ENCODE data around the gene MMAA. TPM values are rescaled to one million over a fixed set of nuclear protein-coding genes. Genes with fewer than 3 reads are reported as not detected.
"Not testable (repeated sequence)": the region's sequence is repeated elsewhere in the genome, so short reads cannot be mapped to it uniquely, and the experiment has no call there.

Gene MMAA
- polyA plus RNA-seq, 3 donors, result 2.1 to 4.0 (median 2.5) TPM

GRCh38 chr4:145635630-145636029 lies 16.4 kb downstream of the MMAA start:
- Histone ChIP-seq H3K27me3 (ENCODE audit: control insufficient read depth in 2 of 2, insufficient read depth in 2 of 2, low read length in 2 of 2) (no peaks in the 10 kb centered on the region), H4K20me1 (ENCODE audit: insufficient read depth, low read length) (no peaks in the 10 kb centered on the region), H3K9me3 (replicated peaks in 1 of 2; ENCODE audit: control insufficient read depth in 1 of 2, insufficient read depth in 1 of 2, low read length in 2 of 2) (no peaks in the 10 kb centered on the region), H3K4me3 (replicated peaks in 1 of 3; ENCODE audit: low read depth in 2 of 3, low read length in 3 of 3) (no peak overlapping the region), H3K4me1 (ENCODE audit: control insufficient read depth in 1 of 2, insufficient read depth in 2 of 2, low read length in 2 of 2) (no peaks in the 10 kb centered on the region), H2AFZ (ENCODE audit: insufficient read depth, low read depth, low read length, poor library complexity, severe bottlenecking) (no peak overlapping the region), H3K79me2 (ENCODE audit: insufficient read depth, low read length) (no peaks in the 10 kb centered on the region), H3K27ac (ENCODE audit: low read depth in 1 of 2, low read length in 2 of 2) (no peak overlapping the region), H3K4me2 (replicated peaks; ENCODE audit: extremely low read depth, low read length, poor library complexity, severe bottlenecking) (no peak overlapping the region), H3K36me3 (replicated peaks in 1 of 2; ENCODE audit: control insufficient read depth in 1 of 2, insufficient read depth in 2 of 2, low read length in 2 of 2) (peaks cover 11 to 30% of the 10 kb centered on the region in 2 donors), H3K9ac (ENCODE audit: insufficient read depth, low read length, poor library complexity, severe bottlenecking) (no peak overlapping the region)
- no peaks in the 10 kb centered on the region for H3K9me3 Mint-ChIP-seq
- H3K36me3 Mint-ChIP-seq, result peaks cover 17 to 26% of the 10 kb centered on the region in 2 donors
- peaks cover 0 to 2% (median 0%) of the 10 kb centered on the region in 3 donors for H3K27me3 Mint-ChIP-seq (ENCODE audit: low read depth in 3 of 3)
- intact Hi-C loops (cut with micrococcal nuclease), result no loop called here
- H3K27ac Mint-ChIP-seq, result no peak overlapping the region
- H3K4me3 Mint-ChIP-seq, result no peak overlapping the region
- no peak for TF ChIP-seq CTCF (IDR thresholded peaks at IDR 0.05)
- no peak for DNase-seq
- peaks cover 2% of the 10 kb centered on the region for H3K4me1 Mint-ChIP-seq

GRCh38 chr4:145639186-145639698 lies 20.1 kb downstream of the MMAA start:
- no peak for DNase-seq
- TF ChIP-seq CTCF (IDR thresholded peaks at IDR 0.05), result no peak
- Mint-ChIP-seq H3K27ac (no peak overlapping the region), H3K36me3 (peaks cover 30 to 33% of the 10 kb centered on the region in 2 donors), H3K4me3 (no peak overlapping the region), H3K4me1 (no peaks in the 10 kb centered on the region), H3K9me3 (no peaks in the 10 kb centered on the region), H3K27me3 (ENCODE audit: low read depth in 3 of 3) (no peaks in the 10 kb centered on the region)
- Histone ChIP-seq H3K79me2 (ENCODE audit: insufficient read depth, low read length) (no peaks in the 10 kb centered on the region), H3K9ac (ENCODE audit: insufficient read depth, low read length, poor library complexity, severe bottlenecking) (no peak overlapping the region), H3K4me3 (replicated peaks in 1 of 3; ENCODE audit: low read depth in 2 of 3, low read length in 3 of 3) (no peak overlapping the region), H4K20me1 (ENCODE audit: insufficient read depth, low read length) (no peaks in the 10 kb centered on the region), H3K36me3 (replicated peaks in 1 of 2; ENCODE audit: control insufficient read depth in 1 of 2, insufficient read depth in 2 of 2, low read length in 2 of 2) (peaks cover 14 to 51% of the 10 kb centered on the region in 2 donors), H3K4me1 (ENCODE audit: control insufficient read depth in 1 of 2, insufficient read depth in 2 of 2, low read length in 2 of 2) (no peaks in the 10 kb centered on the region), H3K9me3 (replicated peaks in 1 of 2; ENCODE audit: control insufficient read depth in 1 of 2, insufficient read depth in 1 of 2, low read length in 2 of 2) (no peaks in the 10 kb centered on the region), H2AFZ (ENCODE audit: insufficient read depth, low read depth, low read length, poor library complexity, severe bottlenecking) (no peak overlapping the region), H3K4me2 (replicated peaks; ENCODE audit: extremely low read depth, low read length, poor library complexity, severe bottlenecking) (no peak overlapping the region), H3K27ac (ENCODE audit: low read depth in 1 of 2, low read length in 2 of 2) (no peak overlapping the region), H3K27me3 (ENCODE audit: control insufficient read depth in 2 of 2, insufficient read depth in 2 of 2, low read length in 2 of 2) (no peaks in the 10 kb centered on the region)
- intact Hi-C loops (cut with micrococcal nuclease), result no loop called here
- WGBS (ENCODE audit: insufficient coverage), result no CpG with 5 or more reads among the region's 6 CpGs

GRCh38 chr4:145640236-145640635 lies 21.1 kb downstream of the MMAA start:
- H3K27ac ChIP-seq (ENCODE audit: low read depth in 1 of 2, low read length in 2 of 2); H2AFZ ChIP-seq (ENCODE audit: insufficient read depth, low read depth, low read length, poor library complexity, severe bottlenecking); H4K20me1 ChIP-seq (ENCODE audit: insufficient read depth, low read length); H3K9ac ChIP-seq (ENCODE audit: insufficient read depth, low read length, poor library complexity, severe bottlenecking); H3K79me2 ChIP-seq (ENCODE audit: insufficient read depth, low read length); H3K4me1 ChIP-seq (ENCODE audit: control insufficient read depth in 1 of 2, insufficient read depth in 2 of 2, low read length in 2 of 2); H3K4me3 Mint-ChIP-seq; intact Hi-C loops (cut with micrococcal nuclease); H3K9me3 Mint-ChIP-seq; H3K27me3 ChIP-seq (ENCODE audit: control insufficient read depth in 2 of 2, insufficient read depth in 2 of 2, low read length in 2 of 2); H3K27me3 Mint-ChIP-seq (ENCODE audit: low read depth in 3 of 3); H3K4me1 Mint-ChIP-seq; DNase-seq; H3K4me2 ChIP-seq (replicated peaks; ENCODE audit: extremely low read depth, low read length, poor library complexity, severe bottlenecking); H3K4me3 ChIP-seq (replicated peaks in 1 of 3; ENCODE audit: low read depth in 2 of 3, low read length in 3 of 3); H3K9me3 ChIP-seq (replicated peaks in 1 of 2; ENCODE audit: control insufficient read depth in 1 of 2, insufficient read depth in 1 of 2, low read length in 2 of 2): not testable (repeated sequence)
- WGBS (ENCODE audit: insufficient coverage), result 100% methylated on average over 1 of the region's 2 CpGs
- peak overlapping the region in 1 of 7 donors; percentile 43 for H3K27ac Mint-ChIP-seq
- H3K36me3 Mint-ChIP-seq, result peaks cover 29 to 33% of the 10 kb centered on the region in 2 donors
- H3K36me3 ChIP-seq (replicated peaks in 1 of 2; ENCODE audit: control insufficient read depth in 1 of 2, insufficient read depth in 2 of 2, low read length in 2 of 2), result peaks cover 14 to 60% of the 10 kb centered on the region in 2 donors
